ENCODE data around the gene CRYL1. TPM values are rescaled to one million over a fixed set of nuclear protein-coding genes. Genes with fewer than 3 reads are reported as not detected.

CRYL1 gene
- total and polyA plus RNA-seq, 2 of the 13 experiments (the other 11 are each of a cell fraction or from before 2014, with no cell fraction given), result 57.2 to 115 TPM

DNA sequence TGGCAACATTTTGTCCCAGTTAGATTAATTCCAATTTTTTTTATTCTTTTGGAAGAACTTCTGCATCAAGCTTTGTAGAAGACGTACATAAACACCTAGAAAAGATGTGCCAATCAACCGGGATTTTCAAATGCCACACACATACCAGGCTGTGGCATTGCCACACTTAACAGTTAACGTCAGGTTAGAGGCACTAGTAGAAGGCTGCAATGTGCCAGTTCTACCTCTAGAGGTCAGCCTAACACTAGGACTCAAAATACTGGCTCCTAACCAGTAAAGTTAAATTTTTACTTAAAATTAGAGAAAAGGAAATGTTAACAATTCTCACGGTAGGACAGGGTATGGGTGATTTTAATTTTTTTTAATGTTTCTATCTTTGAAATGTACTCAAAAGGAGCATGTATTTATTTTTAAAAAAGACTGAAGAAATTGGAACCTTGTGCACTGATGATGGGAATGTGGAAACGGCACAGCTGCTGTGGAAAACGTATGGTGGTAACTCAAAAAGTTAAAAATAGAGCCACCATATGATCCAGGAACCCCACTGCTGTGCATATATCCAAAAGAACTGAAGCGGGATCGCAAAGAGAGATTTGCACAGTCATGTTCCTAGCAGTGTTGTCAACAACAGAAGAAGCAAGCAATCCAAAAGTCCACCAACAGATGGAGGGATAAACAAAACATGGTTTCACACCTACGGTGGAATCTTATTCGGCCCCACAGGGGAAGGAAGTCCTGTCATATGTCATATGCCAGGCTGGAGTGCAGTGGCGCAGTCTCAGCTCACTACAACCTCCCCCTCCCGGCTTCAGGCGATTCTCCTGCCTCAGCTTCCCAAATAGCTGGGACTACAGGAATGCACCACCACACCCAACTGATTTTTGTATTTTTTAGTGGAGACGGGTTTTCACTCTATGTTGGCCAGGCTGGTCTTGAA, 30.3 kb downstream of the CRYL1 start (continued):
- TF ChIP-seq MAF1 (CRISPR knock-in tag; IDR thresholded peaks at IDR 0.05; ENCODE audit: borderline replicate concordance), result no peak
- no peak for TF ChIP-seq ZNF780A (CRISPR knock-in tag; IDR thresholded peaks at IDR 0.05)
- TF ChIP-seq CHD4 (IDR thresholded peaks at IDR 0.05; ENCODE audit: borderline replicate concordance, low read length), result 0 out of 2 replicates have a peak, but pooled peaks have one; percentile 71
- no peak for TF ChIP-seq ATM (IDR thresholded peaks at IDR 0.05; ENCODE audit: borderline replicate concordance)
- TF ChIP-seq, protein P1, sequence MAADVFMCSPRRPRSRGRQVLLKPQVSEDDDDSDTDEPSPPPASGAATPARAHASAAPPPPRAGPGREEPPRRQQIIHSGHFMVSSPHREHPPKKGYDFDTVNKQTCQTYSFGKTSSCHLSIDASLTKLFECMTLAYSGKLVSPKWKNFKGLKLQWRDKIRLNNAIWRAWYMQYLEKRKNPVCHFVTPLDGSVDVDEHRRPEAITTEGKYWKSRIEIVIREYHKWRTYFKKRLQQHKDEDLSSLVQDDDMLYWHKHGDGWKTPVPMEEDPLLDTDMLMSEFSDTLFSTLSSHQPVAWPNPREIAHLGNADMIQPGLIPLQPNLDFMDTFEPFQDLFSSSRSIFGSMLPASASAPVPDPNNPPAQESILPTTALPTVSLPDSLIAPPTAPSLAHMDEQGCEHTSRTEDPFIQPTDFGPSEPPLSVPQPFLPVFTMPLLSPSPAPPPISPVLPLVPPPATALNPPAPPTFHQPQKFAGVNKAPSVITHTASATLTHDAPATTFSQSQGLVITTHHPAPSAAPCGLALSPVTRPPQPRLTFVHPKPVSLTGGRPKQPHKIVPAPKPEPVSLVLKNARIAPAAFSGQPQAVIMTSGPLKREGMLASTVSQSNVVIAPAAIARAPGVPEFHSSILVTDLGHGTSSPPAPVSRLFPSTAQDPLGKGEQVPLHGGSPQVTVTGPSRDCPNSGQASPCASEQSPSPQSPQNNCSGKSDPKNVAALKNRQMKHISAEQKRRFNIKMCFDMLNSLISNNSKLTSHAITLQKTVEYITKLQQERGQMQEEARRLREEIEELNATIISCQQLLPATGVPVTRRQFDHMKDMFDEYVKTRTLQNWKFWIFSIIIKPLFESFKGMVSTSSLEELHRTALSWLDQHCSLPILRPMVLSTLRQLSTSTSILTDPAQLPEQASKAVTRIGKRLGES (CRISPR knock-in tag; IDR thresholded peaks at IDR 0.05; ENCODE audit: borderline replicate concordance), result no peak
- no peak for TF ChIP-seq BRD4 (CRISPR knock-in tag; IDR thresholded peaks at IDR 0.05)
- no peak for TF ChIP-seq KMT2B (CRISPR knock-in tag; IDR thresholded peaks at IDR 0.05)
- peak; percentile 81; the same call in 1 of the 2 replicates for TF ChIP-seq NFE2 (CRISPR knock-in tag; IDR thresholded peaks at IDR 0.05)
- TF ChIP-seq ZNF589 (CRISPR knock-in tag; conservative IDR thresholded peaks at IDR 0.05), result no peak
- no peak for TF ChIP-seq ELF1 (CRISPR knock-in tag; IDR thresholded peaks at IDR 0.05)
- TF ChIP-seq ESRRA (CRISPR knock-in tag; IDR thresholded peaks at IDR 0.05; ENCODE audit: low read depth), result no peak
- TF ChIP-seq CBFB (CRISPR knock-in tag; IDR thresholded peaks at IDR 0.05), result no peak
- TF ChIP-seq ZZZ3 (CRISPR knock-in tag; IDR thresholded peaks at IDR 0.05; ENCODE audit: borderline replicate concordance), result no peak
- TF ChIP-seq ZSCAN25 (CRISPR knock-in tag; IDR thresholded peaks at IDR 0.05), result 0 out of 2 replicates have a peak, but pooled peaks have one; percentile 53
- TF ChIP-seq, protein P2, sequence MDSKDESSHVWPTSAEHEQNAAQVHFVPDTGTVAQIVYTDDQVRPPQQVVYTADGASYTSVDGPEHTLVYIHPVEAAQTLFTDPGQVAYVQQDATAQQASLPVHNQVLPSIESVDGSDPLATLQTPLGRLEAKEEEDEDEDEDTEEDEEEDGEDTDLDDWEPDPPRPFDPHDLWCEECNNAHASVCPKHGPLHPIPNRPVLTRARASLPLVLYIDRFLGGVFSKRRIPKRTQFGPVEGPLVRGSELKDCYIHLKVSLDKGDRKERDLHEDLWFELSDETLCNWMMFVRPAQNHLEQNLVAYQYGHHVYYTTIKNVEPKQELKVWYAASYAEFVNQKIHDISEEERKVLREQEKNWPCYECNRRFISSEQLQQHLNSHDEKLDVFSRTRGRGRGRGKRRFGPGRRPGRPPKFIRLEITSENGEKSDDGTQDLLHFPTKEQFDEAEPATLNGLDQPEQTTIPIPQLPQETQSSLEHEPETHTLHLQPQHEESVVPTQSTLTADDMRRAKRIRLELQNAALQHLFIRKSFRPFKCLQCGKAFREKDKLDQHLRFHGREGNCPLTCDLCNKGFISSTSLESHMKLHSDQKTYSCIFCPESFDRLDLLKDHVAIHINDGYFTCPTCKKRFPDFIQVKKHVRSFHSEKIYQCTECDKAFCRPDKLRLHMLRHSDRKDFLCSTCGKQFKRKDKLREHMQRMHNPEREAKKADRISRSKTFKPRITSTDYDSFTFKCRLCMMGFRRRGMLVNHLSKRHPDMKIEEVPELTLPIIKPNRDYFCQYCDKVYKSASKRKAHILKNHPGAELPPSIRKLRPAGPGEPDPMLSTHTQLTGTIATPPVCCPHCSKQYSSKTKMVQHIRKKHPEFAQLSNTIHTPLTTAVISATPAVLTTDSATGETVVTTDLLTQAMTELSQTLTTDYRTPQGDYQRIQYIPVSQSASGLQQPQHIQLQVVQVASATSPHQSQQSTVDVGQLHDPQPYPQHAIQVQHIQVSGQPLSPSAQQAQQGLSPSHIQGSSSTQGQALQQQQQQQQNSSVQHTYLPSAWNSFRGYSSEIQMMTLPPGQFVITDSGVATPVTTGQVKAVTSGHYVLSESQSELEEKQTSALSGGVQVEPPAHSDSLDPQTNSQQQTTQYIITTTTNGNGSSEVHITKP (CRISPR knock-in tag; IDR thresholded peaks at IDR 0.05; ENCODE audit: low read depth), result no peak
- TF ChIP-seq, protein P3, sequence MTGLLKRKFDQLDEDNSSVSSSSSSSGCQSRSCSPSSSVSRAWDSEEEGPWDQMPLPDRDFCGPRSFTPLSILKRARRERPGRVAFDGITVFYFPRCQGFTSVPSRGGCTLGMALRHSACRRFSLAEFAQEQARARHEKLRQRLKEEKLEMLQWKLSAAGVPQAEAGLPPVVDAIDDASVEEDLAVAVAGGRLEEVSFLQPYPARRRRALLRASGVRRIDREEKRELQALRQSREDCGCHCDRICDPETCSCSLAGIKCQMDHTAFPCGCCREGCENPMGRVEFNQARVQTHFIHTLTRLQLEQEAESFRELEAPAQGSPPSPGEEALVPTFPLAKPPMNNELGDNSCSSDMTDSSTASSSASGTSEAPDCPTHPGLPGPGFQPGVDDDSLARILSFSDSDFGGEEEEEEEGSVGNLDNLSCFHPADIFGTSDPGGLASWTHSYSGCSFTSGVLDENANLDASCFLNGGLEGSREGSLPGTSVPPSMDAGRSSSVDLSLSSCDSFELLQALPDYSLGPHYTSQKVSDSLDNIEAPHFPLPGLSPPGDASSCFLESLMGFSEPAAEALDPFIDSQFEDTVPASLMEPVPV (CRISPR knock-in tag; IDR thresholded peaks at IDR 0.05), result no peak
- TF ChIP-seq, protein P4, sequence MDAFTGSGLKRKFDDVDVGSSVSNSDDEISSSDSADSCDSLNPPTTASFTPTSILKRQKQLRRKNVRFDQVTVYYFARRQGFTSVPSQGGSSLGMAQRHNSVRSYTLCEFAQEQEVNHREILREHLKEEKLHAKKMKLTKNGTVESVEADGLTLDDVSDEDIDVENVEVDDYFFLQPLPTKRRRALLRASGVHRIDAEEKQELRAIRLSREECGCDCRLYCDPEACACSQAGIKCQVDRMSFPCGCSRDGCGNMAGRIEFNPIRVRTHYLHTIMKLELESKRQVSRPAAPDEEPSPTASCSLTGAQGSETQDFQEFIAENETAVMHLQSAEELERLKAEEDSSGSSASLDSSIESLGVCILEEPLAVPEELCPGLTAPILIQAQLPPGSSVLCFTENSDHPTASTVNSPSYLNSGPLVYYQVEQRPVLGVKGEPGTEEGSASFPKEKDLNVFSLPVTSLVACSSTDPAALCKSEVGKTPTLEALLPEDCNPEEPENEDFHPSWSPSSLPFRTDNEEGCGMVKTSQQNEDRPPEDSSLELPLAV (CRISPR knock-in tag; conservative IDR thresholded peaks at IDR 0.05; ENCODE audit: low read depth), result no peak
- TF ChIP-seq NCOA2 (CRISPR knock-in tag; IDR thresholded peaks at IDR 0.05), result no peak

Data from HepG2 (cell line).